OCI-LY1 (cell line): ENCODE data around the gene GPAM.

Source experiments
- H2AFZ ChIP-seq: fragments of 200-600 bp; sonication (generic), shearing (Covaris generic); 2 replicates; pipeline ENCODE4 v1.6.0; 2014; ENCODE audit warnings: antibody characterized with exemption, mild to moderate bottlenecking, low read length
- H3F3A ChIP-seq: fragments of 200-600 bp; sonication (generic), shearing (Covaris generic); 2 replicates; pipeline ENCODE4 v1.6.0; 2014; ENCODE audit warnings: mild to moderate bottlenecking, antibody characterized with exemption, low read length, moderate library complexity; ENCODE audit not compliant: insufficient read depth
- H3K27ac ChIP-seq: fragments of 200-600 bp; sonication (generic); 2 replicates; pipeline ENCODE4 v1.5.1; 2014; ENCODE audit warnings: low read length, mixed run types, mild to moderate bottlenecking, low read depth; ENCODE audit not compliant: poor library complexity, severe bottlenecking
- H3K27me3 ChIP-seq: fragments of 200-600 bp; sonication (generic); 2 replicates; pipeline ENCODE4 v1.6.0; 2014; ENCODE audit warnings: antibody characterized with exemption, mild to moderate bottlenecking, low read length, moderate library complexity; ENCODE audit not compliant: insufficient read depth
- H3K36me3 ChIP-seq: fragments of 200-600 bp; sonication (generic); 2 replicates; pipeline ENCODE4 v1.6.1; 2014; ENCODE audit warnings: mild to moderate bottlenecking, antibody characterized with exemption, low read length, moderate library complexity, mixed read lengths; ENCODE audit not compliant: insufficient read depth
- H3K4me1 ChIP-seq: fragments of 200-600 bp; sonication (generic); 2 replicates; pipeline ENCODE4 v1.5.1; 2014; ENCODE audit warnings: mild to moderate bottlenecking, low read length, moderate library complexity; ENCODE audit not compliant: insufficient read depth, severe bottlenecking
- H3K4me2 ChIP-seq: fragments of 200-600 bp; sonication (generic), shearing (Covaris generic); 2 replicates; pipeline ENCODE4 v1.6.1; 2014; ENCODE audit warnings: low read length
- H3K4me3 ChIP-seq: fragments of 200-600 bp; sonication (generic); 2 replicates; pipeline ENCODE4 v1.5.1; 2014; ENCODE audit warnings: low read length, low read depth, mild to moderate bottlenecking, mixed read lengths; ENCODE audit not compliant: poor library complexity, severe bottlenecking
- H3K79me2 ChIP-seq: fragments of 200-600 bp; shearing (Covaris generic); 2 replicates; pipeline ENCODE4 v1.6.1; 2016; ENCODE audit warnings: mixed run types, low read length, mixed read lengths; ENCODE audit not compliant: insufficient read depth
- H3K9ac ChIP-seq: fragments of 200-600 bp; sonication (generic), shearing (Covaris generic); 2 replicates; pipeline ENCODE4 v1.6.1; 2014; ENCODE audit warnings: mild to moderate bottlenecking, low read length, mixed read lengths
- H3K9me2 ChIP-seq: fragments of 200-600 bp; sonication (generic), shearing (Covaris generic); 2 replicates; pipeline ENCODE4 v1.6.1; 2014; ENCODE audit warnings: low read depth, mild to moderate bottlenecking, low read length, mixed read lengths
- H3K9me3 ChIP-seq: fragments of 200-600 bp; shearing (Covaris generic); 2 replicates; pipeline ENCODE4 v1.6.1; 2014; ENCODE audit warnings: low read length, mixed read lengths
- H4K20me1 ChIP-seq: fragments of 200-600 bp; sonication (generic), shearing (Covaris generic); 2 replicates; pipeline ENCODE4 v1.6.0; 2016; ENCODE audit warnings: mild to moderate bottlenecking, low read length; ENCODE audit not compliant: insufficient read depth
- CTCF ChIP-seq: fragments of 200-600 bp; sonication (generic), shearing (Covaris generic); IDR thresholded peaks from 2 replicates; pipeline ENCODE4 v1.5.1; 2017; ENCODE audit warnings: mild to moderate bottlenecking, antibody characterized with exemption, low read length, moderate library complexity, mixed read lengths
- EZH2 ChIP-seq: fragments of 200-600 bp; sonication (generic), shearing (Covaris generic); IDR thresholded peaks from 2 replicates; pipeline ENCODE4 v1.8.0; 2017; ENCODE audit warnings: borderline replicate concordance, mixed run types, mild to moderate bottlenecking, antibody characterized with exemption, low read length, moderate library complexity, mixed read lengths

Gene GPAM

GRCh38 chr10:112213098-112213823 lies 29.7 kb upstream of the GPAM start:
- Histone ChIP-seq H2AFZ (no peak overlapping the region), H3K27me3 (peaks cover 4% of the 10 kb centered on the region)
- TF ChIP-seq EZH2 (no peak), CTCF (no peak)

GRCh38 chr10:112210666-112211065 lies 27.1 kb upstream of the GPAM start:
- Histone ChIP-seq H4K20me1 (no peaks in the 10 kb centered on the region), H3K27ac (no peak overlapping the region), H3K4me2 (no peak overlapping the region), H3K79me2 (no peaks in the 10 kb centered on the region), H3K36me3 (no peaks in the 10 kb centered on the region), H3K9ac (no peak overlapping the region), H3F3A (no peaks in the 10 kb centered on the region), H3K4me3 (no peak overlapping the region), H3K27me3 (peaks cover 4% of the 10 kb centered on the region), H3K9me2 (no peaks in the 10 kb centered on the region), H2AFZ (no peak overlapping the region), H3K4me1 (no peaks in the 10 kb centered on the region), H3K9me3 (no peaks in the 10 kb centered on the region)
- no peak for TF ChIP-seq CTCF

More at GRCh38 chr10:112213098-112213823, 29.7 kb upstream of the GPAM start:
- no peaks in the 10 kb centered on the region for H3K4me1 ChIP-seq
- H3K4me2 ChIP-seq = no peak overlapping the region
- H3K9me2 ChIP-seq = no peaks in the 10 kb centered on the region
- H3F3A ChIP-seq = no peaks in the 10 kb centered on the region
- no peak overlapping the region for H3K4me3 ChIP-seq
- no peak overlapping the region for H3K27ac ChIP-seq
- no peaks in the 10 kb centered on the region for H3K79me2 ChIP-seq
- H3K9me3 ChIP-seq = no peaks in the 10 kb centered on the region
- H4K20me1 ChIP-seq = no peaks in the 10 kb centered on the region
- H3K36me3 ChIP-seq = no peaks in the 10 kb centered on the region
- H3K9ac ChIP-seq = no peak overlapping the region

GRCh38 chr10:112209684-112210131 lies 26.1 kb upstream of the GPAM start:
- H3K9me2 ChIP-seq = no peaks in the 10 kb centered on the region
- H3K4me2 ChIP-seq = no peak overlapping the region
- no peaks in the 10 kb centered on the region for H3F3A ChIP-seq
- H3K79me2 ChIP-seq = no peaks in the 10 kb centered on the region
- no peak overlapping the region for H3K9ac ChIP-seq
- peaks cover 4% of the 10 kb centered on the region for H3K27me3 ChIP-seq
- TF ChIP-seq EZH2 (no peak), CTCF (no peak)
- H3K9me3 ChIP-seq = no peaks in the 10 kb centered on the region
- H3K4me1 ChIP-seq = no peaks in the 10 kb centered on the region
- no peak overlapping the region for H3K4me3 ChIP-seq
- no peaks in the 10 kb centered on the region for H4K20me1 ChIP-seq
- no peaks in the 10 kb centered on the region for H3K36me3 ChIP-seq
- no peak overlapping the region for H3K27ac ChIP-seq
- no peak overlapping the region for H2AFZ ChIP-seq
